KBM-7 (cell line): ENCODE measurements around the gene SNAP25.
A peak's percentile ranks its signal among the peaks of the same experiment; 100 is the strongest.

Experiments used
- DNase-seq: peaks from one replicate; pipeline ENCODE4 v3.0.0-alpha.2; 2015
- in situ Hi-C: fragments of 300-500 bp; cut with MboI; formaldehyde crosslinking; loops from 2 replicates; pipeline ENCODE4 v1.14.3; 2020; ENCODE audit warnings: low sequenced_read_pairs, low pct_unique_long_range_greater_than_20kb, mixed read lengths

The SNAP25 gene

DNA sequence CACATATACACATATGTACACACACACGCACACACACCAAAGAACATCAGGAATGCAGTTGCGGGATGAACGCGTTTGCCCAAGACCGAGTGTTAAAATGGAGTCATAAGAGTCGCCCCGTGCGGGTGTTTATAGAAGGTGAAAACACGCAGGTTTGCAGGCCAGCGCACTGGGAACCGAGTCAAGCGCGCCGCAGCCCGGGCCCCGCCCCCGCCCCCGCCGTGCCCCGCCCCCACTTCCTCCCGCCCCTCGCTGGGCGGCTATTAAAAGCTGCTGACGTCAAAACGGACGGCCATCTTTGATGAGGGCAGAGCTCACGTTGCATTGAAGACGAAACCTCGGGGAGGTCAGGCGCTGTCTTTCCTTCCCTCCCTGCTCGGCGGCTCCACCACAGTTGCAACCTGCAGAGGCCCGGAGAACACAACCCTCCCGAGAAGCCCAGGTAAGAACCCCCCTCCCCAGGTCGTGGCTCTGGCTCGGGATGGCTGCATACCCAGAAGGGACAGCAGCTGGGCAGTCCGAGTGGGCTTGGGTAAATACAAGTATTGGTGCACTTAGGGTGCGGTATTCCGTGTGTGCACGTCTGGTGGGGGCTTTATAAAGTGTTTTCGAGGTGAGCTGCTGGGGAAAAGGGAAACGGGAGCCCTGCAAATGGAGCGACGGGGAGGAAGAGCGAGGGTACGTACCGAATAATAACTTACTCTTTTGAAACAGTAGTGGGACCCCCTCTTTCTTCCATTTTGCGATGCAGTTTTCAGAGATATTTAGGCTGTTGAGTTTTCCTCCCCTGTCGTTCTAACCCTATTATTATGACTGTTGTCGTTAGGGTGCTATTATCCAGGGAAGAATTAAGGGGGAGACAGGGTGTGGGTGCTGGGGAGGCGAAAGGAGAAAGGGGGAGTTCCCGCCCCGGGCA is at the start of gene SNAP25:
SNAP25 (plus strand) TSS at position 295 of the 916 bp plus-strand sequence. CDS start 56,662 bp downstream, outside the sequence.
- peak; percentile 4 for DNase-seq
- in situ Hi-C loops: no loop called here

DNA sequence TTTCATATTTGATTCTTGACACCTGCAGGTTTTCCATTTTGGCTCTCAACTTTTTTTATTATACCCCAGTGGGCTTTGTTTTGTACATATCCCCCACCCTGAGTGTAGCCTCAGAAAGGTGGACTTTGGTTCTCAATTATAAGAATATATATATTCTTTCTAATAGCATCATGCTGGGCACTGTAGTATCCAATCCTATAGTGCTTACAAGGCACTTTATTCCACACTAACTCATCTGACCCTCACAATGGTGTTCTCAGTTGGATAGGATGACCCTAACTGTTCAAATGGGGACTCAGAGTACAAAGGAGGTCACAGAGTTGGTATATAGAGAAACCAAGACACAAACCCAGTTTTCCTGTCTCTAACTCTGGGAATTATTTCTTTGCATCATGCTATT is 48.9 kb upstream of the SNAP25 start:
- in situ Hi-C loops: no loop called here
- no peak for DNase-seq

GRCh38 chr20:10170261-10170660 is 48.4 kb upstream of the SNAP25 start:
- DNase-seq: no peak
- in situ Hi-C loops: no loop called here

DNA sequence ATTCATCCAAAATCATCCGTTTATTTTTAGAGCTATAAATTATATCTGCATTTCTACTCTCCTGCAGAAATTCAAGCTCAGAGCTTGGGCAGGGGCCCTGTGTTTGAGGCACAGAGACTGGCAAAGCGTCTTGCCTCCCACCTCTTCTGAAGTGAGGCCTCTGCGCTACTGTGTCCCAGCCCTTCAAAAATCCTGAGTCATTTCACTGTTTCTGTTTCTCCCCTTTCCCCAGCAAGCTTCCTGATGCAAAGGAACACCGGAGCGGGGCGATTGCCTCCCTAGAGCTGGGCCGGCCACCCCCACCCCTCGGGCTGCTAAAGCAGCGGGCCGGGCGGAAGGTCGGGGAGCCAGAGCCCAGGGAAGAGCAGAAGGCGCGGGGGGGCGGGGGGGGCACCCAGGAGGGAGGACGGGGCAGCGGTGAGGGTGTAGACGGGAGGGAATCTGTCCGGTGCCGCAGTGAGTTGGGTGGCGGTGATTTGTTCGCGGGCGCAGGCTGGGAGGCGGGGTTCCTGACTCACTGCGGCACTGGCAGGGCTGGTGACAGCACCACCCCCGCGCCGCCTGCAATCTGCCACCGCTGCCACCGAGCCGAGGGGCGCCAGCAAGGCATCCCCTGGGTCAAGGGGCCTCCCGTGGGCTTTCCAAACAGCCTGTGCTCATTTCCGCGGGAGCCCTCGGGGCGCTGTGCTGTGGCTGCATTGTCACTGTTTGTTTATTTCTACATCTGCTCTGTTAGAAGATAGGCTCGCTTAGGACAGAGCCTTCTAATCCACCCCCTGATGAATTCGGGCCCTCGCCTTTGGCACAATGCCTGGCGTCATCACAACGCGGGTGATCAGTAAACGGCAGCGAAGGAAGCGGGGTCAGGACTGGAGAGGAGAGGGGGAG is 46.5 kb upstream of the SNAP25 start:
- in situ Hi-C loops: no loop called here
- DNase-seq: peak; percentile 22

DNA sequence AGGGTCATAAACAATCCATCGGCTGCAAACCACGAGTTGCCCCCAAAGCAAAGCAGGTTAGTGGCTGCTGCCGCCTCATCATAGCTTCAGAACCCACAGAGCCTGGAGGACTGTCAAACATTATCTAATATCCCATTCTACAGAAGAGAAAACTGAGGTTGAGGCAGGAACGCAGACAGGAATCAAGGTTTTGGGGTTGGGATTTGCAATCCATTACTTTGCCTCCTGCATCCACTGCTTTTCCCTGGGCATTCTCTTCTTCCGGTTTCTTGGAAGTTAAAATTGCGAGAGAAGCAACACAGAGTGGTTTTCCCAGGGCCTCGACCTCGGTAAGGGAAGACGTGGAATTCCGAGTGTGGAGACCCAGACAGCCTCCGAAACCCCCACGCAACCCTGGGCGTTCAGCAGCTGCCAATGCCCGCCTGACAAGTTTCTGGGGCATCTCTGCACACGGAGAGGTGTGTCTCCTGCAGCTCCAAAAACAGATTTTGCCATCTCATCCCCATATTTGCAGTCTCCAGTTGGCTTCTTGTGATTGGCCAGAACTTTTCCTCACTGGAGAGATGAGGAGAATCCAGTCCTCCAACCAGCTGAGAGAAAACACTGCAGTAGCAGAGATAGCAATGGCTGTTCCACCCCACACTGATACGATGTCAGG is 45.5 kb upstream of the SNAP25 start:
- no peak for DNase-seq
- in situ Hi-C loops: no loop called here

DNA sequence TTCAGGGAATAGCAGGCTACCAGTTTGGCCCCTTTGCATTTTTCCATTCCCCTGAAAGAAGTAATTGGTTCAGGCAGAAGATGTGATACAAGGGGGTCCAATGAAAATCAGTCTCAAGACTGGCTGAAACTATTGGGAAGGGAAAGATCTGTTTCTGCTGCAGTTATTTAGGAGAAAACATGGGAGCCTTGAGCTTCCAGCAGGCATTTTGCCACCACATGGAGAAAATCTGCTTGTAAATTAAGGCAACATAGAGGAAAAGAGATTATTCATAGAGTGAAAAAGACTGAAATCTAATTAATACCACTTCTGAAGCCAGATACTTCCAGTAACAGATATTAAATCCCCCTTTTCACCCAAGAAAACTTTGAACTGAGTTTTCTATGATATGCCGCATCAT is 44.2 kb upstream of the SNAP25 start:
- DNase-seq: no peak
- in situ Hi-C loops: no loop called here

- DNase-seq: no peak
- in situ Hi-C loops: no loop called here
These were observed 41.3 kb upstream of the SNAP25 start for GRCh38 chr20:10177326-10177725.

DNA sequence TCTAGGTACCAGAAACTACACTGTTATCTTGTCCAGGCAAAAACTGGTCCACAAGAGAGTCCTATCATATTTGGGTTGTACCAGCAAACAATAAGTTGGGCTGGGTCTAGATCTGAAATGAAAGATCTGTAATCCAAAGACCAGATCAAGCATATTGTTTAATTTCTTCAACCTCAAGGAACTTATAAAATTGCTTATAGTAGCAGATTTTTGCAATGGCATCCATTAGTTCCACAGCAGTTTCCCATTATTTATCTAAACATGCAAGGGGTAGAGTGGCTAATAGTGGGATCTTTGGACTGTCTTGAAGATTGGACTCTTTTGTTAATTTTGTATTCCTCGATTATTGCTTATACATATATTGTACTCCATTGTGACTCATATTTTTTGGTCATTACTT is 40.5 kb upstream of the SNAP25 start:
- in situ Hi-C loops: no loop called here
- DNase-seq: no peak

DNA sequence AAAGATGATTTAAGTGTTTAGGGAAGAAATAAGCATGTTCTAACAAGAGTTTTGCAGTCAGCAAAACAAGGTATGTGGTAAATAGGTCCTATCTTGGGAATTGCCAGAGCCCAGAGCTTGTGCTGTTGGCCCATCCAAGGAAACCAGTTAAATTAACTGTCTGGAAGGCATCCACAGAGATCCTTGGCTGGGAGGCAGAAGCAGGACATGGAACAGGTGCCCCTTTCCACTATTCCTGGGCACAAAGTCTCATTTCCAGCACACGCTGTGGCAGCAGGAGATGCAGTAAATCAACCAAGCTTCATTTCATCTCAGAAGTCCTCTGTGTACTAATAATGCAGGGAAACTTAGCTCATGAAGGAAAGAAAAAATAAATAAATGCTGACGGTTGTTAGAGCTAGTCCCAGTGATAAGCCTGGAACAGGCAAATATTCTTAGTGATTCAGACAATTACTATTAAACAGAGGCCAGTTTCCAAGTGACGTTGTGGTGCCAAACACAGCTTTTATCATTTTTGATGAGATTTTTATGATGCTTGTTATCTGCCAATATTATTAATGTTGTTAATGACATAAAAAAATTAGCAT is 39.8 kb upstream of the SNAP25 start:
- in situ Hi-C loops: no loop called here
- no peak for DNase-seq

DNA sequence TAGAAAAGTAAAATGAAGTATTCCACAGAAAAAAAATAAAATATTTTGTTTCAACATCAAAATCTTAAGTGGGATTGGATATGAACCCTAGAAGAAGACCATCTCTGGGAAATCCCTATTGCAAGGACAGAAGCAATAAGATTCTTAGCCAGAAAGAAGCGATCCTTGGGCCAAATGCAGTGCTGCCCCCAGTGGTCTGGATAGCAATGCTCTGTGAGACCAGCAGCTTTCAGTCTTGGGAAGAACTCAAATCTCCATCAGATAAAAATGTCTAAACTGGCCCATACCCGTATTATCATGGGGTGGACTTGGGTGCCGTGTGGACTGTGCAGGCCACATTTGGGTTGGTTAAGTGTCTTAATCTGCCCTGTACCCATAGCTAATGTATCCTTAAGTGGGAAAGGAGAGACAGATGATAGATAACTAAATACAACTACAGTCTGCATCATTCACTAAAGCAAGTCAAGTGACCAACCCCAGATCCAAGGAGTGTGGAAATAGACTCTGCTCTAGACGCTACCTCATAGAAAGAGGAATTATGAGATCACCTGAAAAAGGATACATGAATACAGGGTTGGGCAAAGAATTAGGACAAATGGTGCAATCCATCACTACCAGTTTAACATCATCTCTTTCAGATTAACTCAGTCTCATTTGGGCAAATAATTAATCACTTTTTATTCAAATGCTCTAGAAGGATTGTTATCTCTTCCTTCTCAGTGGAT is 38.9 kb upstream of the SNAP25 start:
- DNase-seq: peak; percentile 1
- in situ Hi-C loops: no loop called here

DNA sequence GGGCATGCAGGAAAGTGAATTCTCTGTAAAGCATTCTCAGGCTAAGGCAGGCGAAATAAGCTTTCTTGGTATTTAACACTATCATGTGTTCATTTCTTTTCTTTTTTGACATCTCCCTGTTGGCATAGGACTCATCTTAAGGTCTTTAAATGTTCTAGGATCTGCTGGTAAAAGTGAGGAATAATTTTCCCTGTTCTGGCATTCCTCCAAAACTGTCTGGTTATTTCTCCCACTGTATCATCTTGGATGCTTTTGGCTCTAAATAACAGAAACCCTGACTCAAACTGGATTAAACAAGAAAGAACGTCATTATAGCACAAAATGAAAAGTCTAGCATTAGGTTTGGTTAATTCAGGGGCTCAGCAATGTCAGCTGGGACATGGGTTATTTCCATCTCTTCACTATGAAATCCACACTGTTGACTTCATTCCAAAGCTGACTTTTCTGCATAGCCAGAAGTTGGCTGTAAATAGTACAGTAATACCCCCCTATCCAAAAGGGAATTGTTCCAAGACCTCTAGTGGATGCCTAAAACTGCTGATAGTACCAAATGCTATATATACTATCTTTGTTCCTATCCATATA is 37.9 kb upstream of the SNAP25 start:
- DNase-seq: no peak
- in situ Hi-C loops: no loop called here

GRCh38 chr20:10185741-10186558 is 32.7 kb upstream of the SNAP25 start:
- no peak for DNase-seq
- in situ Hi-C loops: no loop called here

- DNase-seq: no peak
These were observed 28.2 kb upstream of the SNAP25 start for GRCh38 chr20:10190456-10190855.

DNA sequence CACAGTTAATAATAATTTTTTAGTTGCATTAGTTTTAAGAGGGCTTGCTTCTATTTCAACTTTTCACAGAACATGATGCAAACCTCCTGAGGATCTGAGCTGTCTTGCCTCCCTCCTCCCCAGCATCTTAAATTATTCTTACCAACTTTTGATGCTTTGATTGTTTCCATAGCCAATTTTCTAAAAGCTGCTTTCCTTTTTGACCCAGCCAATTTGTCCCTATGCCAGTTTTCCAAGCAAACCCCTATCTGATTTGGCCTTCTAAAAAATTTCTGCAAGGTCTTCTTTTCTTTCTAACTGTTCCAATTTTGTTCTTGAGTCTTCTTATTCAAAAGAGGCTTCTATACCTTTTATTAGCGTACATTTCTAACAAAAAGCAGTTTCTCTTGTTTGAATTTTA is 26.5 kb upstream of the SNAP25 start:
- in situ Hi-C loops: no loop called here
- no peak for DNase-seq

More at GRCh38 chr20:10190456-10190855, 28.2 kb upstream of the SNAP25 start:
- in situ Hi-C loops: no loop called here

DNA sequence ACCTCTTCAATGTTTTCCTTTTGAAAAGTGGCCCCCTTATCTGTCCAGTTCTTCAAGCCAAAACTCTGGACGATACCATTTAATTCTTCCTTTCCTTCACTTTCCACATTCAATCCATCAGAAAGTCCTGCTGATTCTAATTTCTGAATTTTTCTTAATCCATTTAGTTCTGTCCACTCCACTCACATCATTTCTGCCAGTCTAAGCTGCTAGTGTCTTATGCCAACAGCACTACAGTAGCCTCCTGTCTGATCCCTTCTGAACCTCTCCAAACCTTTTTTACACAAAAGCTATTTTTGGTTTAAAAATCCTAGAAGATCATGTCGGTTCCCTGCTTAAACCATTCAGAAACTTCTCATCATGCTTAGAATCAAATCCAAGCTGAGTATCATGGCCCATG is 24.5 kb upstream of the SNAP25 start:
- DNase-seq: no peak
- in situ Hi-C loops: no loop called here

DNA sequence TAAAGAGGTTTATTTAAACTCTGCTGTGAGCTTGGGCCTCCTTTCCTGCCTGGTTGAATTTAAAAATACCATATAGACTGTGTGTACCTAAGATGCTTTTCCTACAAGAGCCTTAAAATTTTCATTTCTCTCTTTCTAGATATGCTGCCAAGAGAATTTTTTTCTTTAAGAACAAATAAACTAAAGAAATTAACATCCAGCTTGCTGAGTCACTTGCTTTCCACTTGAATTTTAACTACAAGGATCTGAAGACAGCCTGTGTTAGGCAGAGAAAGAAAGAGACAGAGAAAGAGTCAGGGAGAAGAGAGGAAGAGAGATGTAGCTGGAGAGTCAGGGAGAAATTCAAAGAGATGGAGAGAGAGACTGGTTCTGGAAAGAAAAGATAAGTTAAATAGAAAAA is 18.3 kb upstream of the SNAP25 start:
- DNase-seq: no peak
- in situ Hi-C loops: no loop called here

DNA sequence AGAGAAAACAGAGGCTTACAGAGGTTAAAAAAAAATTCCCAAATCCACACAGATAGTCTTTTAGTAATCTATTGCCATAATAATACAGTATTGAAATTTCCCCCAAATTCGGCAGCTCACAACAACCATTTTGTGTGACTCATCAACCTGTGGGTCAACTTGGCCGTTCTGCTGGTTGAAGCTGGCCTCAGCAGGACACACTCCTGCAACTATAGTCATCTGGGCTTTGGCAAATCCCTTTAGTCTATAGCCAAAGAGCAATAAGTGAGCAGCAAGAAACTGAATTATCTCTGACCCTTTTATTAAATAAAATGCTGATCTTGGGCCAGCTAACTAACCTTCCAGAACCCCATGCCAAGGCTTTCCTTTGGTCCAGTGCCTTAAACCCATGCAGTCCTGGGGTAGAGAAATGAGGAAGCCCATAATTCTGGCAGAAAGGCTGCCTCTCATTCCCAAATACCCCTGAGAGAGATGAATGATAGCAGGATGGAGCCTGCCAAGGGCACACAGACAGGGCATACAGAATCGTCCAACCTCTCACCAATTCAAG is 17.2 kb upstream of the SNAP25 start:
- DNase-seq: no peak
- in situ Hi-C loops: no loop called here
